Measurements from ENCODE around the gene PCBP3. TPM values are rescaled to one million over a fixed set of nuclear protein-coding genes. Genes with fewer than 3 reads are reported as not detected.

The PCBP3 gene
- total and polyA plus RNA-seq, 2 donors (not counting 3 experiments of a cell fraction or from before 2014, with no cell fraction given), result 0.06 to 1.1 TPM

- no TSS peak for BruUV-seq (replicated peaks)
- ChIA-PET CTCF (interaction anchor here (1.3 kb wide), 1 partner anchor 9 kb away, joined by 7 read pairs; no protein-coding TSS in a partner anchor), POLR2A (no interaction called here)
- DNase-seq (ENCODE audit: low read depth, low spot score), result no peak
- H3K9me1 ChIP-seq (replicated peaks; ENCODE audit: control insufficient read depth, extremely low read depth, insufficient read depth, low read length), result no peaks in the 10 kb centered on the region
- no peak overlapping the region for H3K27ac ChIP-seq (ENCODE audit: insufficient read depth, low read depth, low read length)
- dilution Hi-C loops (cut with MboI; ENCODE audit: extremely low pct_ligation_motif_present, low sequenced_read_pairs), result no loop called here
- no peaks in the 10 kb centered on the region for H3K4me1 ChIP-seq (ENCODE audit: control insufficient read depth, extremely low read depth, insufficient read depth, low read length)
- TF ChIP-seq FOS (IDR thresholded peaks at IDR 0.05; ENCODE audit: borderline replicate concordance, insufficient read depth, low read length), result no peak
- TF ChIP-seq POLR2AphosphoS5 (IDR thresholded peaks at IDR 0.05; ENCODE audit: insufficient read depth, low read depth, low read length), result no peak
- no peak for TF ChIP-seq GATA2 (IDR thresholded peaks at IDR 0.05; ENCODE audit: insufficient read depth, insufficient read length, low read depth, low read length)
- no peak for TF ChIP-seq EZH2 (IDR thresholded peaks at IDR 0.05; ENCODE audit: borderline replicate concordance, low read depth, low read length, severe bottlenecking)
- no peak for TF ChIP-seq POLR2A (IDR thresholded peaks at IDR 0.05; ENCODE audit: low read depth, low read length)
- FAIRE-seq, result no peak
- peaks cover 1 to 3% of the 10 kb centered on the region in 2 experiments for H3K27me3 ChIP-seq (ENCODE audit: control insufficient read depth in 2 of 2, insufficient read depth in 2 of 2, low read length in 2 of 2)
- H3K79me2 ChIP-seq (ENCODE audit: control insufficient read depth, insufficient read depth, low read length), result no peaks in the 10 kb centered on the region
- H3K4me2 ChIP-seq (ENCODE audit: insufficient read depth, low read length), result no peak overlapping the region
- no peak overlapping the region for H2AFZ ChIP-seq (ENCODE audit: low read depth, low read length)
- no peaks in the 10 kb centered on the region for H3K9me3 ChIP-seq (replicated peaks; ENCODE audit: control insufficient read depth, insufficient read depth, low read length)
- H4K20me1 ChIP-seq (replicated peaks; ENCODE audit: control insufficient read depth, extremely low read depth, insufficient read depth, low read length), result no peaks in the 10 kb centered on the region
- no peak overlapping the region for H3K4me3 ChIP-seq (replicated peaks in 1 of 3; ENCODE audit: insufficient read depth in 1 of 3, low read depth in 1 of 3, low read length in 3 of 3)
- intact Hi-C loops (cut with micrococcal nuclease), result no loop called here
- H3K9ac ChIP-seq (replicated peaks; ENCODE audit: extremely low read depth, insufficient read depth, low read length), result no peak overlapping the region
- no peaks in the 10 kb centered on the region for H3K36me3 ChIP-seq (ENCODE audit: control insufficient read depth in 2 of 2, extremely low read depth in 1 of 2, insufficient read depth in 2 of 2, low read length in 2 of 2)
These were observed 107.4 kb downstream of the PCBP3 start for GRCh38 chr21:45750936-45751335.

GRCh38 chr21:45753445-45753844, 109.9 kb downstream of the PCBP3 start:
- POLR2A ChIA-PET, result no interaction called here
- CTCF ChIA-PET, result interaction anchor here (0.8 kb wide), 1 partner anchor 11 kb away, joined by 3 read pairs; no protein-coding TSS in a partner anchor

More at GRCh38 chr21:45753445-45753844, 109.9 kb downstream of the PCBP3 start:
- intact Hi-C loops (cut with micrococcal nuclease), result no loop called here
- H3K36me3 ChIP-seq (ENCODE audit: control insufficient read depth in 2 of 2, extremely low read depth in 1 of 2, insufficient read depth in 2 of 2, low read length in 2 of 2), result no peaks in the 10 kb centered on the region
- dilution Hi-C loops (cut with MboI; ENCODE audit: extremely low pct_ligation_motif_present, low sequenced_read_pairs), result no loop called here
- no peaks in the 10 kb centered on the region for H3K9me1 ChIP-seq (replicated peaks; ENCODE audit: control insufficient read depth, extremely low read depth, insufficient read depth, low read length)
- peaks cover 1 to 3% of the 10 kb centered on the region in 2 experiments for H3K27me3 ChIP-seq (ENCODE audit: control insufficient read depth in 2 of 2, insufficient read depth in 2 of 2, low read length in 2 of 2)
- no TSS peak for BruUV-seq (replicated peaks)
- no peaks in the 10 kb centered on the region for H4K20me1 ChIP-seq (replicated peaks; ENCODE audit: control insufficient read depth, extremely low read depth, insufficient read depth, low read length)
- H3K9me3 ChIP-seq (replicated peaks; ENCODE audit: control insufficient read depth, insufficient read depth, low read length), result no peaks in the 10 kb centered on the region
- H3K4me2 ChIP-seq (ENCODE audit: insufficient read depth, low read length), result no peak overlapping the region
- no peak overlapping the region for H3K9ac ChIP-seq (replicated peaks; ENCODE audit: extremely low read depth, insufficient read depth, low read length)
- H2AFZ ChIP-seq (ENCODE audit: low read depth, low read length), result no peak overlapping the region
- DNase-seq (ENCODE audit: low read depth, low spot score) (no peak), FAIRE-seq (no peak)
- no peak overlapping the region for H3K27ac ChIP-seq (ENCODE audit: insufficient read depth, low read depth, low read length)
- H3K79me2 ChIP-seq (ENCODE audit: control insufficient read depth, insufficient read depth, low read length), result no peaks in the 10 kb centered on the region
- no peaks in the 10 kb centered on the region for H3K4me1 ChIP-seq (ENCODE audit: control insufficient read depth, extremely low read depth, insufficient read depth, low read length)
- H3K4me3 ChIP-seq (replicated peaks in 1 of 3; ENCODE audit: insufficient read depth in 1 of 3, low read depth in 1 of 3, low read length in 3 of 3), result no peak overlapping the region
- TF ChIP-seq POLR2AphosphoS5 (IDR thresholded peaks at IDR 0.05; ENCODE audit: insufficient read depth, low read depth, low read length) (no peak), GATA2 (IDR thresholded peaks at IDR 0.05; ENCODE audit: insufficient read depth, insufficient read length, low read depth, low read length) (no peak), MAX (IDR thresholded peaks at IDR 0.05; ENCODE audit: insufficient read depth, insufficient read length) (no peak), POLR2A (IDR thresholded peaks at IDR 0.05; ENCODE audit: low read depth, low read length) (no peak), JUN (IDR thresholded peaks at IDR 0.05; ENCODE audit: borderline replicate concordance, insufficient read depth, insufficient read length, low read depth) (no peak), EZH2 (IDR thresholded peaks at IDR 0.05; ENCODE audit: borderline replicate concordance, low read depth, low read length, severe bottlenecking) (no peak), FOS (IDR thresholded peaks at IDR 0.05; ENCODE audit: borderline replicate concordance, insufficient read depth, low read length) (no peak), MYC (IDR thresholded peaks at IDR 0.05; ENCODE audit: low read depth, low read length) (no peak), CTCF (IDR thresholded peaks at IDR 0.05; ENCODE audit: extremely low read depth in 1 of 2, insufficient read depth in 1 of 2, low read depth in 1 of 2, low read length in 2 of 2) (no peak)

Data from endothelial cell of umbilical vein (primary cell).